Measurements from ENCODE around the gene HHATL.

HHATL gene

DNA sequence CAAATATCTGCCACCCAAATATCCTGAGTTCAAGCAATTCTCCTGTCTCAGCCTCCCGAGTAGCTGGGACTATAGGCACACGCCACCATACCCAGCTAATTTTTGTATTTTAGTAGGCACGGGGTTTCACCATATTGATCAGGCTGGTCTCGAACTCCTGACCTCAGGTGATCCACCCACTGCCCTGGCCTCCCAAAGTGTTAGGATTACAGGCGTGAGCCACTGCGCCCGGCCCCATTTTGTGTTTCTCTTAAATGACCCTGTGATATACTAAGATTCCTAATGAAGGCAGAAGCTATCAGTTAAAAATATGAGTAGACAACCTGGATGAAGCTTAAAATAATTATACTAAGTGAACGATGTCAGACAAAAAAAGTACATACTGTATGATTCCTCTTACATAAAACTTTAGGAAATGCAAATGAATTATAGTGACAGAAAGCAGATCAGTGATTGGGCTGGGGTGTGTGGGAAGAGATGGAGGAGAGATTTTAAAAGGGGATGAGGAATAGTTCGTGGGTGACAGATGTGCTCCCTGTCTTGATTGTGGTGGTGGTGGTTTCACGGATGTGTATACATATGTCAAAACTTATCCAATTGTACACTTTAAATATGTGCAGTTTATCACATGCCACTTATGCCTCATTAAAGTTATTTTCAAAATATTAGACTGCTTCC lies 21.1 kb downstream of the HHATL start:
- no peak for DNase-seq

DNA sequence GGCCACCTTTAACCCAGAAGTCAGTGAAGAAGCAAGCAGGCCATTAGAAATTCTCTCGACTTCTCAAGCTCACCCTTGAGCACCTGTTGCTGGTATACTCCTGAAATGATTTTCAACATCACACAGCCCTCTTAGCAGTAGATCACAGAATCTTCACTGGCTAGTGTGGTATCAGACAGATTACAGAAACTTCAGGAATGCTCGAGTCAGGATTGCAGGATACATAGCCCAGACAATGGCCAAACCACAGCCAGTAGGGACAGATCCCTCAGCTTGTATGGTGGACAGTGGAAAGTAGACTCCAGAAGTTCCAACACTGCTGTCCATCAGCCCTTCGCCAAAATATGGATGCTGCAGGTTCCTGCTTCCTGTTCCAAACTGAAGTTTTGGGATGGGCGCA lies 21.8 kb downstream of the HHATL start:
- no peak for DNase-seq

DNA sequence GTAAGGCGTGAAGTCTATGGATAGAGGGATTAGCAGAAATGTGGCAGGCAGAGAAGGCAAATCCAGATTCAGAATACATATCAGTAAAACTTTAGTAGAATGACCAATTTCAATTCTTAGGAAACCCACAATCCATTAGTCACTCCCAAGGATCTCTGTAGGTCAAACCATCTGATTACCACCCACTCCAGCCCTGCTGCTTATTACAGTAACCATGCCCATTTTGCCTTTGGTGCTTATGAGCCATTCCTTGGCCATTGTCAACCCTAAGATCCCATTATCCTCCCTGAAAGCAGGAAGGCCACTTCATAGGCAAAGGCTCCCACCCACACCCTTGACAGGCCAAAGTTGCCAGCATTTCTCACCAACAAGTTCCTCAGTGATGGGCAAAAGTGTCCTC lies 22.3 kb downstream of the HHATL start:
- no peak for DNase-seq

DNA sequence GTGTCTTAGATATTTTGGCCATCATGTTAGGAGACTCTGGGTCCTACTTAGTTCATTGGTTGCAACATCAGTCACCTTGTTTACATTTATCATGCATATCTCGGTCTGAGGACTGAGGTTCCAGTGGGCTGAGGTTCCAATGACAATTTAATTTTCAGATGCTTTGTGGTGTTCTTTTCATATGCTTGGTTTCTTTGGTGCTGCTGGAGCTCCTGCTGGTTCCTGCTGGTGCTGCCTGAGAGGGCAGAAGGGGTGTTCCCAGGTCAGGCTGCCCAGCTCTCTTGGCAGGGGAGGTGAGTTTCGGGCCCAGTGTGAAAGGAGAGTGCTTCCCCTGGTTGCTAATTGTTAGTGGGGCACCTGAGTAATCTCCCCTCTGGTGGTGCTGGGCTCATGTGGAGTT lies 24.2 kb downstream of the HHATL start:
- DNase-seq, result no peak

DNA sequence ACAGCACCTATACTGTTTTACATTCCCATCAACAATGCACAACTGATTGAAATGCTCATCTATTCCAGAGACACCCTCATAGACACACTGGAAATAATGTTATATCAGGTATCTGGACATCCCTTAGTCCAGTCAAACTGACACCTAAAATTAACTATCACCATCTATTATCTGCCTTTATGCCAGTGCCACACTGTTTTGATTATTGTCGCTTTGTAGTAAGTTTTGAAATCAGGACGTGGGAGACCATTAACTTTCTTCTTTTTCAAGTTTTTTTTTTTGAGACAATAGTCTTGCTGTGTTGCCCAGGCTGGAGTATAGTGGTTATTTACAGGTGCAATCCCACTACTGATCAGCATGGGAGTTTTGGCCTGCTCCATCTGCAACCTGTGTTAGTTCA lies 26.7 kb downstream of the HHATL start:
- DNase-seq, result no peak

DNA sequence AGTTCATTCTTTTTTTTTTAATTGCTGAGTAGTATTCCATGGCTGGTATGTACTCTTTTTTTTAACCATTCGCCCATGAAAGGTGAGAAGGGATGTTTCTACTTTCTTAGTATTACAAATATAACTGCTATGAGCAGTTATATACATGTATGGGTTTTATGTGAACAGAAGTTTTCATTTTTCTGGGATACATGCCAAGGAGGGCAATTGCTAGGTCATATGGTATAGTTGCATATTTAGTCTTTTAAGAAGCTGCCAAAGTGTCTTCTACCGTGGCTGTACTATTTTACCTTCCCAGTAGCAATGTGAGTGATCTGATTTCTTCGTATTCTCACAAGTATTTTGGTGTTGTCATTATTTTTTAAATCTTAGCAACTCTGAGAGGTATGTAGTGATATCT lies 28.5 kb downstream of the HHATL start:
- no peak for DNase-seq

DNA sequence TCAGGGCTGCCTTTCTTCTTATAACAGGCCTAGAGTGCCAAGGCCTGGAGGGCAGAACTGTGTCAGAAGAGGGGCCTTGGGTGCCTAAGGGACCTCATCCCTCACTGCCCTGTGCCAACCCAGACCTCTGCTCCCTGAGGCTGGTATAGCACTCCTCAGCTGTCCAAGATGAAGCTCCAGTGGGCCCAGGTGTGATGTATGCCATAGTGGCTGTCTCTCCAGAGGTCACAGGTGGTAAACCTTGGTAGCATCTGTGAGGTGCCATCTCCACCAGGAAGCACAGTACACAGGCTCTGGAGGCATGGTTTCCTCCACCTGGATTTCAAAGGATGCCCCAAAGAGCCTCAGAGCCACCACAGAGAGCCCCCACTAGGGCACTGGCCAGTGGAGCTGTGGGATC lies 29.5 kb downstream of the HHATL start:
- no peak for DNase-seq

DNA sequence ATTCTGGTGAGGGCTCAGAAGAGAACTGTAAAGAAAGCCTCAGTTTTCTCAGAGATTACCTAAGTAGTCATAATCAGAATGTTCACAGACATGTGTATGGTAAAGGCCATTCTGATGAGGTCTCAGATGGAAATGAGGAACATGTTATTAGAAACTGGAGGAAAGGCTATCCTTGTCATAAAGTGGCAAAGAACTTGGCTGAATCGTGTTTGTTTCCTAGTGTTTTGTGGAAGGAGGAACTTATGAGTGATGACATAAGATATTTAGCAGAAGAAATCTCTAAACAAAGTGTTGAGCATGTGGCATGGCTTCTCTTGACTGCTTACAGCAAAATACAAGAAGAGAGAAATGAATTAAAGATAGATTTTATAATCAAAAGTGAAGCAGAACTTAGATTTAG lies 30.1 kb downstream of the HHATL start:
- DNase-seq, result no peak

DNA sequence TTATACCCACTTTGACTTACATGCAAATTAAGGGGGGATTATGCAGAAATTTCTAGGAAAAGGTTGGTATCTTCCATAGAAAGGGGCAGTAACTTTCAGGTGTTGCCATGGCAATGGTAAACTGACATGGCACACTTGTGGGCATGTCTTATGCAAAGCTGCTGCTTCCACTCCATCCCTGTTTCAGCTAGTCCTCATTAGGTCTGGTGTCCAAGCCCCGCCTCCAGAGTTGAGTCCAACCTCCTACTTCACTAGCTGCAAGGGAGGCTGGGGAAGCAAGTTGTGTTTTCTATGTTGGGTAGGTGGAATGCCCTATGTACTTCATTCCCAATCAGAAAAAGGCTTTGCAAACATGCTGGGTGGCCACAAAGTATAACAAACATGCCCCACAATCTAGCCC lies 31.9 kb downstream of the HHATL start:
- no peak for DNase-seq

DNA sequence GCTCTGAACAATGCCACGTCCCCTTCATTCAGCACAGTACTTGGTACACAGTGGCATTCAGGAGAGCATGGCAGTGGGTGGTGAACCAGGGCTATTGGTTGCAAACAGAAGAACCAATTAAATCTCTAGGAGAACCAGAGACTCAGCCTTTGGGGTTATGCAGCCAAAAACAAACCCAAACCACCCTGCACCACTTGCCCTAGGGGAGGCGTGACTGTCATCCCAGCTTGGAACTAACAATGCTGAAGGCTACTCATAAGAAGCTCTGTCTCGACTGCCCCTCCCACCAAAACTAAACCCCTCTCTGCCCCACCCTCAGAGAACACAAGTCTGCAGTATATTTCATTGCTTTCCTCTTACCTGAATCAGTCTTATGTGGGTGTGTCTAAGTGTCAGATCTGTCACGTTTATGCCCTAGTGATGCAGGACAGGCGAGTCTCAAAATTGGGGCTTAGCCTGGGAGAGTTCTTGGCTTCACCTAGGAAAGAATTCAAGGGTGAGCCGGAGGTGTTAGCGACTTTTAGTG lies 32.5 kb downstream of the HHATL start:
- DNase-seq, result no peak

DNA sequence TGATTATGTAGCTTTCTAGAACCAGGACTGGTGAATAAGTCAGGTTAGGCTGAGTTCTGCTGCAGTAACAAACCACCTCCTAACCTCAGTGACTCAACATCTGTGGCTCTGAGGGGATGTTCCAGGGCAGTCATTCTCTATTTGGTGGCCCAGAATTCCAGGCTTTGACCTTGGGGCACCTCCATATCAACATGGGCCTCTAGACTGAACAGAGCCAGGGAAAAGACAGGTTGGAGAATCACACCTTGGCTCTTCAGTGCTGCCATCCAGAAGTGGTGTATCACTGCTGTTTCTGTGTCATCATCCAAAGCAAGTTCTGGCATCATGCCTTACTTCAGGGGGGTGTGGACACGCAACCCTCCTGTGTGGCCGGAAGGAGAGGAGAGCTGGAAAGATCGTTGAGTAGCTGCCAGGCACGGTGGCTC lies 33.8 kb downstream of the HHATL start:
- no peak for DNase-seq

DNA sequence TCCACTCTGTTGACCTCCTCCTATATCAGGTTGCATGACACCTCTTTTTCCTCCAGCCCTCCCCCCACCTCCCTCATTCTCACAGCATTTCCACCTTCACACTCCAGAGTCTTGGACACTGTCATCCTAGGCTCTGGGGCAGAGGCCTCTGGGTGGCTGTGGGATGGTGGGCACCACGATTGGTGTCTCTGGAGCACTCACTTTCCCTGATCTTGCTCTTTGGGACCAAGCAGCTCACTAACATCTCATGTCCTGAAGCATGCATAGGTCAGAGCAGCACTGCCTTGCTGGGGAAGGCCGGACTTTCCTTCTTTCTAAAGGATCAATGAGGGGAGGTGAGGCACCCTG lies 34.2 kb downstream of the HHATL start:
- no peak for DNase-seq

DNA sequence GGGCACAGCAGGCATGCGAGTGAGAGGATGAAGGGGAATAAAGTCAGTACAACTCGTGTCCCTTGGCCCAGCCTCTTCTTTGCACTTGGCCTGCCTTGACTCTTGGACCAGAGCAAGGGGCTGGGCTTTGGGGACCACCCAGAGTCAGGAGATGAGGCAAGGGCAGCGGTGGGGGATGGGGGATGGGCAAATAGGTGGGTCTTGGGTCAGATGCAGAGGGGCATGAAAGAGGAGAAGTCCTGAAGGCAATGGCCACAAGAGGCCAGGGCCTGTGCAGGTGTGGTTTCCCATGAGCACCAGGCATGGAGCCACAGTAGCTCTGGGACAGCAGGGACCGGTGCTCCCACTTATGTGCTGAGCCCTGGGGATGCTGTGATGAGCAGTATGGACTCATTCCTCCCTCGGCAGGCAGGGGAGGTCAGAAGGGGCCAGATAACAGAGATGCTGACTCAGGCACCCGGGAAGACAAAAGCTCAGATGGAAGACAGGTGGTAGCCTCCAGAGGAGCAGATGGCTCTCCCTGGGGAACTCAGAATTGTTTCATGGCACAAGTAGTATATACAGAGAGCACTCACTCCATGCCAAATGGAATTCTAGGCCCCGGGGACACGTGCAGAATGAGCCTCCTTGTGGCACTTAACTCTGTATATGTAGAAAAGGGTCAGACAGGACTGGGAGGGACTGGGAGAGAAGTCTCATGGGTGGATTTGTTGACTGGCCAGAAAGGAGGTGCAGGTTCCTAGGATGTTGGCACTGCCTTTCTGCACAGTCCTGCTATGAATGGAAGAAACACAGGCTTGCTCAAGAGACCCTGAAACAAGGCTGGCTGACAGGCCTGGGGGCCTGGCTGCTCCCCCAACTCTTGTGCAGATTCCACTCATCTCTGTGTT lies 34.8 kb downstream of the HHATL start:
- DNase-seq, result no peak

DNA sequence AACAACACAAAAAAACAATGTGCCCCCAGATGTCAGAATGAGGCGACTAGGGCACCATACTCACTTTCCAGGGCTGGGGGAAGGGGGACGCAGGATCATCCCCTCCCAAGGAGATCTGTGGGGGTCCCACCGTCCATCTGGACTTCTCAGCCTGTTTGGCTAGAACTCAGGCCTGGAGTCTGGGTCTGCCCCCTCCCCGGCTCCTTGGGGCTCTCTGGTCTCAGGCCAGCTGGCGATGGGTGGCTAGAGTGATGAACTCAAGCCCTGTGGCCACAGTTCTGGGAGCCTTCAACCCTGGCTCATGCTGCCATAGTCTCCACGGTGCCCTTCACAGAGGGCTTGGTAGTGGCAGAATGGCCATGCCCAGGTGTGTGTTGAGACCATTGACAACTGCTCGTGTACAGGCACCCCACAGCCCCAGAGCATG lies 35.5 kb downstream of the HHATL start:
- no peak for DNase-seq

DNA sequence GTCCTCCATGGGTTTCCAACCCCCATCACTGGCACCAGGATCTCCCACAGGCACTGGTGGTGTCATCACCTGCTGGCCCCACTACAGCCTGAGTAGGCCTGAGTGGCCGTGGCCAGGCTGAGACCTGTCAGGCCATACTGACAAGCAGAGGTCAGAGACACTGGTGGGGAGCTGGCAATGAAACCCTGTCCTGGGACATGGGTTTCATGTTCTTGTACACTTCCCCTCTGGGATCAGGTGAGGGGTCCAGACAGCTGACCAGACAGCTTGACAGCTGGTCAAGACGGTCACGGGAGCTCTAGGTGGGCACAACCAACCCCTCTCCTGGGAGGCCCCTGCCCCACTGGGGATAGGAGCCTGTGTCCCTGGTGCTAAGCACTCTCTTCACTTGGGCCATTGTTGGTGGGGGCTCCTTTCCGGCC lies 36.0 kb downstream of the HHATL start:
- no peak for DNase-seq

DNA sequence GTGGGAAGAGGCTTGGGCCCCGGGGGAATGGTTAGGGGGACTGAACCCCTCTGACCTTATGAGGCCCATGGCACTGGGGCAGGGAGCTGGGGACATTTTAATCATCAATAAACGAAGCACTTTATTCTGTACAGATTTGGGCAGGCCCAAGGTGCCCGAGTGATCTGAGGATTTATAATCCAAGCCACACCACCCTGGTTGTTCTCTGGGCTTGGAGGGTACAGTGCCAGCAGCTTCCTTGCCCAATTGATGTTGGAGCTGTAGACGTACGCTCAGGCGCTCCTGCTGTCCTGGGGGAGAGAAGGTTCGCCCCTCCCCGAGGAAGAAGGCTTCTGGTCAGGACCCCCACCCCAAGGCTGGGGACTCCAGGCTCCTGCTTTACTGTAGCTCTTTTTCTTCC lies 36.6 kb downstream of the HHATL start:
- DNase-seq, result no peak

DNA sequence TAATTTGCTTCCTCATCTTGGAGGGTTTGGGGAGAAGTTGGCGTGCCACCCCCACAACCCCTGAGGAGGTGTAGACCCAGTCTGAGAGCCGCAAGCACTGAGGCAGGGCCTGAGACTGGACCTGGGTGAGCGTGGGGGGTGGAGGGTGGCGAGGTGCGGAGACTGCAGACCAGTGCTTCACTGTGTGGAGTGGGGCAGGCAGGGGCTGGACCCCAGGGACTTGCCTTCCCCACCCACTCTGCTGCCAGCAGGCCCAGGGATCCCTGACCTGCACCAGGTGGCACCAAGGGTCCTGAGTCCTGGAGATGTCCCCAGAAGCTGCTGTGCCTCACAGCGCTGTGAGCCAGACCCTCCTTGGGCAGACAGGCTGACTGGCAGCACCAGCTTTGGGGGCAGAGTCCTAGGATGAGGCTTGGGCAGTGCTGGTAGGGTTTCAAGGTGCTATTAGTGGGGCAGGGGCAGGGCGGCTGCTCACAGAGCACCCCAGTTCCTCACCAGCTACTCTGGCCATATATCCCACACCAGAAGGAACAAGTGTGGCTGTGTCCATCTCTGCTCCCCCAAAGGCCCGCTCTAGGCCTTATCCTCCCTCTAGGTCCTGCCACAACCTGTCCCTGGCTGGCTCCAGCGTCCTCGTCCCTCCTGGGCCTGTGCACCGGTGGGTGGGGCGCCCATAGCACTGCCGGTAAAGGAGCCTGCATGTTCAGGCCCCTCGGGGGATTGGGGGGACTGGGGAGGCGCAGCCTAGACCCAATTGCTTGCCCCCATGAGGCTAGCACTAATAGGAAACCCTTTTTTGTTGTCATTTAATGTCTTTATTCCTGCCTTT lies 37.3 kb downstream of the HHATL start:
- no peak for DNase-seq

DNA sequence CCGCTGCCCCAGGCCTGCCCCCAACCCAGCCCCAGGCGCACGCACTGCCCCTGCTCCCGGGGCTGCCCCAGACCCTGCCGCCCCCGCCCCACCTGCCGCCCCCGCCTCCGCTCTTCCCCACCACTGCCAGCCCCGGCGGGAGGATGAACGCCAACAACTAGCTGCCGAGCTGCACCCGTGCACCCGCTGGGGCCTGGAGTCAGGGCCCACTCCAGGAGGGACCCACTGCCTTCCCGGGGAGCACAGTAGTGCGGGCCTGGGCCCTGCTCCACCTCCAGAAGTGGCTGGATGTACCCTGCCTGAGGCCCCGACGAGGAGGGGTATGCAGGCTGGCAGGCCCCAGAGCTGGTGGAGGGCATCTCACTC lies 38.2 kb downstream of the HHATL start:
- no peak for DNase-seq

DNA sequence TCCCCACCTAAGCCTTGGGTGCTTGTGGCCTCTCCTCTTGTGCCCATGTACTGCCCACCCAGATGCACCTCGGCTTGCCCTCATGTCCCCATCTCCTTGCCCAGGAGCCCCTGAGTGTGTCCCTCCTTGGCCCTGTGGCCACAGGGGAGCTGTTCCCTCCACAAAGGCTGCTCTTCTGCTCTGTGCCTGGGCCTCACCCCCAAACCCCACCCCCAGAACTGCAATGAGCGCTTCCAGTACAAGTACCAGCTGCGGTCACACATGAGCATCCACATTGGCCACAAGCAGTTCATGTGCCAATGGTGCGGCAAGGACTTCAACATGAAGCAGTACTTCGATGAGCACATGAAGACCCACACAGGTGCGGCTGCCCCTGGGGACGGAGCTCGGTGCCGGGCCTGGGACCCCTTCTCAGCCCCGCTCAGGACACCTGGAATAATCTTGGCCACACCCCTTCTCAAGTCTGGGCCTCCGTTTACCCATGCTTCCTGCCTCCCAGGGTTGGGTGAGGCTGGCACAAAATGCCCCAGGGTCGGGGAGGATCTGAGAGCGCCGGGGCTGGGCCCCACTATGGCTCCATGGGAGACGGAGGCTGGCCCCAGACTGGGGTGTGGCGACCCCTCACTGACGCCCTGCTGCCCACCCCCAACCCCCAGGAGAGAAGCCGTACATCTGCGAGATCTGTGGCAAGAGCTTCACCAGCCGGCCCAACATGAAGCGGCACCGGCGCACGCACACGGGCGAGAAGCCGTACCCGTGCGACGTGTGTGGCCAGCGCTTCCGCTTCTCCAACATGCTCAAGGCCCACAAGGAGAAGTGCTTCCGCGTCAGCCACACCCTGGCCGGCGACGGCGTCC lies 38.8 kb downstream of the HHATL start:
- no peak for DNase-seq

DNA sequence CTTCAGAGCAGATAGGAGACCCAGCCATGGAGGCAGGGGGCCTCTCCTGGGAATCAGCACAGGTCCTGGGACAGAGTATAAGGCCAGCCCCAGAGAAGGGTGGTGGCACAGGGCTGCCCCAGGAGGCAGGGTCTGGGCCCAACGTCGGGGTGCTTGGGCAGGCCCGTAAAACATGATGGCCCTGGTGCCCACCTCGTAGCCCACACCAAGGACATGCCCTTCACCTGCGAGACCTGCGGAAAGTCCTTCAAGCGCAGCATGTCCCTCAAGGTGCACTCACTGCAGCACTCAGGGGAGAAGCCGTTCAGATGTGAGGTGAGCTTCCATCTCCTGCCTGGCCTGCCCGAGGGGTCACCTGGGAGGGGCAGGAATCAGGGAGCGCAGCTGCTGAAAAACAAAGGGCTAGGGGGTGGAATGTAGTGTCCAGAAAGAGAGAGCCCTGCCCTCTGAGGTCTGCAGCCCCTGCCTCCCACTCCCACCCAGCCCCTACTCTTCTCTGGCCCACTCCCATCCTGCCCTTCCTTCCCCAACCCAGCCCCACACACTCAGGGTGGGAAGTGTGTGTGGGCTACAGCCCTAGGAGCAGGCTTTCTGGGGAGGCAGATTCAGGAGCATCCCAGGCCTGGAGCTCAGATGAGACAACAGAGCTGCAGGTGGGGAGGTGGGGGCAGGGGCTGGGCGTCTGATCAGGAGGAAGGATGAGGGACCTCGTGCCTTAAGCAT lies 39.6 kb downstream of the HHATL start:
- no peak for DNase-seq

DNA sequence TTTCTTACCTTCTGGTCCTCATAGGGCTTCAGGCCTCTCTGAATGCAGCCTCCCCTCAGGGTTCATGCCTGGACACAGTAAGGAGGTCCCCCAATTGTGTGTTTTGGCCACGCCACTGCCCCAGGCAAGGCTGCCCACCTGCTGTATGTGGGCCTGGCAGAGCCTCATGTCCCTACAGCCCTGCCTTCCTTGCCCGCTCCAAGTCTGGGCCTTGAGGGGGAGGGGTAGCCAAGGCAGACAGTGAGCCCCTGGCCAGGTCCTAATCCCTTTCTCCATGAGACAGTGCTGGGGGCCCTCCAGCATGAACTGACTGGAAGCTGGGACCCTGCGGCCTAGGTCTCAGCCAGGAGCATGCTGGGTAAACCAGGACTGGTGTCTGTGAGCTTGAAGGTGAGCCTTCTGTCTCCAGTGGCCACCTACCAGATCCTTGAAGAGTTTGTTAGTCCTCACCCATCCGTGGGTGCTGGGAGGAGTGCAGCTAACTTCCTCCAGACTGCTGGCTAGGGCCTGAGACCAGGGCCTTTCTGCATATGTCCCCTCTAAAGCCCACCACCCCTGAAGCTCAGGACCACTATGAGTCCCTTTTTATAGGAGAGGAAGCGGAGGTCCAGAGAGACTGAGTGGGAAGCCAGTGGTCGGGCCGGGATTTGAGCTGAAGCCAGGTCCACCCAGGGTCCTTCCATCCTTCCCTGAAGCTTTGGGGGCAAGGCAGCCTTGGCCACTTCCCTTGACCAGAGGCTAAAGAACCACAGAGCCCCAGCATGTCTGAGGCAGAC lies 40.4 kb downstream of the HHATL start:
- DNase-seq, result no peak
